ENCODE measurements around the gene STXBP6. TPM values are rescaled to one million over a fixed set of nuclear protein-coding genes. Genes with fewer than 3 reads are reported as not detected.

Gene STXBP6
- total RNA-seq, 2 donors from 2014 or later, result 11.0 to 23.9 TPM

- intact Hi-C loops (cut with DNase I), result no loop called here
- ATAC-seq, result no peak
- DNase-seq, result no peak
Observed at GRCh38 chr14:24831677-24832076, 218.3 kb downstream of the STXBP6 start.

DNA sequence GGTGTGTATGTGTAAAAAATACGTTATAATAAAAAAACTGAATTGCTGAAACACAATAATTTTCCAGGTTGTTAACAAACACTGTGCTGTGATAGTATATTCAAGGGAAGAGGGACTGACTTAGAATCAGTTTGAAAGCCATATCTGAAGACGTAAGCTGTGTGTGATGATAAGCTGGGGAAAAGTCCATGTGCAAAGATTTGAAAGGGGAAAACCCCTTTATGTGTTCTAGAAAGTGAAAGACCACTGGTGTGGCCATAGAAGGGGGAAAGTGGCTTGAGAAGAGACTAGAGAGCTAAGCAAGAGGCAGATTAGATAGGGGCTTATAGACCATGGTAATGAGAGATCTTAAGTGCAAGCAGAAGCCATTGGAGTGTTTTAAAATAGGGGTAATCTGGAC is 220.1 kb downstream of the STXBP6 start:
- DNase-seq (no peak), ATAC-seq (no peak)
- intact Hi-C loops (cut with DNase I), result no loop called here

GRCh38 chr14:24828486-24828885 is 221.5 kb downstream of the STXBP6 start:
- DNase-seq (no peak), ATAC-seq (no peak)
- intact Hi-C loops (cut with DNase I), result no loop called here

DNA sequence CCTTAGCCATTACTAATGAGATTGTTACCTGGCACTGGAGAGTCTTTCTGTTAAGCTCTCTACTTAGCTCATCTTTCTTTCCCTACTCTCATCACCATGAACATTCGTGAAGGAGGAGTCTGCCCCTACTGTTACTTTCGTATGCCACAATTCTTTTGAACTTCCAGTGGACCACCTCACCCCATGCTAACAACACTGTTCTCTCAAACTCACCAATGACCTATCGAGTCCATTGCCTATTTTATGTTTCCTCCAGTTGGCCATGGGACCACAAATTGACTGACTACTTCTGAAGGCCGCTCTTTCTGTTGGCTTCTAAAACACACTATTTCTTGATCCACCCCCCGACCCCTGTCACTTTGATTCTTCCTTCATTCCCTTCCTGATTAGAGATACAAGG is 223.6 kb downstream of the STXBP6 start:
- ATAC-seq (no peak), DNase-seq (no peak)
- intact Hi-C loops (cut with DNase I), result no loop called here

- intact Hi-C loops (cut with DNase I), result no loop called here
- no peak for ATAC-seq
- DNase-seq, result no peak
Observed at GRCh38 chr14:24820616-24821015, 229.3 kb downstream of the STXBP6 start.

DNA sequence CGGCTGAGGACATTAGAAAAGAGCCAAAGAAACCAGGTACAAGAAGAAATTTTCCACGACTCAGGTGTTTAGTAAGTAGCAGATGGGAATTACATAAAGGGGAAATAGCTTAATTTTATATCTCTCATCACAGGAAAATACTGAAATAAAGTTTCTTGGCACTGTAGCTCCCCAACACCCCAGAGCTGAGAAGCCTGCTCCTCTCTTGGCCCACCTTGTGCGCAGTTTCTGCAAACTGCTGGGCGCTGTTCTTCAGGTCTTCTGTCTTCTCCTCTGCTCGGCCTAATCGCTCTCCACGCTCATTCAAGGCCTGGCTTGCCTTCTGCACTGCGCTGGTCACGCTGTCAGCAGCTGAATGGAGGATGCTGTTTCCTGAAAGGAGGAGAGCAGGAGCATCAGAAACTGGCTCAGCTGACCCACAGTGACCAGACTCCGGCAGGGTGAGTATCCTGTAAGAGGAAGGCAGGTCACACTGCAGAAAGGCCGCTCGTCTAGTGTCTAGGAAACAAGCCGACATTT is 231.1 kb downstream of the STXBP6 start:
- DNase-seq, result no peak
- no peak for ATAC-seq
- intact Hi-C loops (cut with DNase I), result loop anchor here (5.0 to 10.0 kb wide), 3 partner anchors 116 to 296 kb away; no protein-coding TSS in a partner anchor

DNA sequence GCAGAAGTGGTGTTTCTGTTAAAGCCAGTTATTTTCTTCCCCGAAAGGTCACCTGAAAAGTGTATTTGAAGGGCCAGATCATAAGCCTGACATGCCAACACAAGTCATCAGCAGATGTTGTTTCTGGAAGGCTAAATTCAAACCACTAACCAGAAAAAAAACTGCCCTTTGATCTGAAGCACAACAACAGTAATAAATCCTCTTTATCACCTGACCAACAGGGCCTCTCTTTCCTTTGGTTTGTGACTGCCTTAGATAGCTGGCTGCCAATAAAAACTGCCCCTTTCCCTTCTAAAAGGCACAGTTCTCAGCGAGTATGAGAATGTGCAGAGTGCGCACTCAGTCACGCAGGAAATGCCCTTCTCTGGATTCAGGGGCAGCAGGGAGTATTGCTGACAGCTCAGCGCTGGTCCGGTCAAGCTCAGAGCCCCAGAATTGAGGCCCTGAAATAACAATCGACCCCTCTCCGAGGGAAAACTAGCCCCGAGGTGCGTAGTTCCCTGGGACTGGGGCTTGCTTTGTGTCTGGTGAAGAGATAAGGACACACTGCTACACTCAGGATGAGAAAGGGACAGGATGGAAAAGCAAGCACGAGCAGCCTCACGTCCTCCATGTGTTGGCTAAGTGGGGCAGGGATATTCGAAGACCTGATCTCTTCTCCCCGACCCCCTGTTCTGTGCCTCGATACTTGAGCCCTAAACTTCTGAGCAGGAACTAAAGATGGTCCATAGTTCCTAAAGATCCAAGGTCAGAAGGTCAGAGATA is 231.7 kb downstream of the STXBP6 start:
- ATAC-seq (peak; percentile 21 to 52), DNase-seq (no peak)
- intact Hi-C loops (cut with DNase I), result loop anchor here (5.0 to 10.0 kb wide), 3 partner anchors 117 to 297 kb away; no protein-coding TSS in a partner anchor

GRCh38 chr14:24817212-24818057 is 232.5 kb downstream of the STXBP6 start:
- DNase-seq (no peak), ATAC-seq (peak; percentile 38 to 46)
- intact Hi-C loops (cut with DNase I), result loop anchor here (5.0 to 10.0 kb wide), 3 partner anchors 117 to 297 kb away; no protein-coding TSS in a partner anchor

DNA sequence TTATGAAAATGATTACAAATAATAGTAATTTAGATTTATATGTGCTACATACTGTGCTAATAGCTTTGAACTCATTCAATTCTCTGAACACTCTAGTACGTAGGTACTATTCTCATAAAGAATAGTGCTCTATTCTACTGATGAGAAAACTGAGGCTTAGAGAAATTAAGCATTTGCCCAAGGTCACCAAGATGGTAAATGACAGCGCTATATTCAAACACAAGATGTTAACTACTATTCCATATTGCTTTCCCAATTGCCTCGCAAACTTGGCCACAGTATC is 233.1 kb downstream of the STXBP6 start:
- ATAC-seq, result no peak
- intact Hi-C loops (cut with DNase I), result loop anchor here (5.0 to 10.0 kb wide), 3 partner anchors 118 to 298 kb away; no protein-coding TSS in a partner anchor
- DNase-seq, result no peak

- intact Hi-C loops (cut with DNase I), result loop anchor here (5.0 to 10.0 kb wide), 3 partner anchors 119 to 299 kb away; no protein-coding TSS in a partner anchor
- DNase-seq, result peak; percentile 33
- ATAC-seq, result peak; percentile 86 to 91
Observed at GRCh38 chr14:24816011-24816928, 233.7 kb downstream of the STXBP6 start.

DNA sequence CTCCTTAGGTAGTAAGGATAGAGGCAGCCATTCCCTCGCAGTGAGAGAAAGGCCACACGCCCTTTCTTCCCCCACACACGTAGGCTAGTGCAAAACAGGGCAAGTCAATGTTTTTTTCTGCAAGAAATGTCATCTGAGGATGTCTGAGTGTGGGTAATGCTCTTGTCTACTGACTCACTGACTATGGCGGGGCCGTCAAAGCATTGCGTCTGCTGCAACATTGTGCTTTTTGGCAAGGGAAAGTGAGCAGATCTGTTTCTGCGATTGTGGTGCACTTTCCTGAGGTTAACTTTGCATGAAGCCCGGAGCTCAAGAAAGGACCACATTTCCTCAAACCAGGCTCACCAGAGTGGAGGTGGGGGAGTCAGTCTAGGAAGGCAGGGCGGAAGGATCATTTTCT is 234.4 kb downstream of the STXBP6 start:
- no peak for DNase-seq
- no peak for ATAC-seq
- intact Hi-C loops (cut with DNase I), result loop anchor here (5.0 to 10.0 kb wide), 3 partner anchors 119 to 299 kb away; no protein-coding TSS in a partner anchor

GRCh38 chr14:24814944-24815343 is 235.0 kb downstream of the STXBP6 start:
- intact Hi-C loops (cut with DNase I), result loop anchor here (5.0 to 10.0 kb wide), 3 partner anchors 120 to 300 kb away; no protein-coding TSS in a partner anchor
- DNase-seq (no peak), ATAC-seq (no peak)

DNA sequence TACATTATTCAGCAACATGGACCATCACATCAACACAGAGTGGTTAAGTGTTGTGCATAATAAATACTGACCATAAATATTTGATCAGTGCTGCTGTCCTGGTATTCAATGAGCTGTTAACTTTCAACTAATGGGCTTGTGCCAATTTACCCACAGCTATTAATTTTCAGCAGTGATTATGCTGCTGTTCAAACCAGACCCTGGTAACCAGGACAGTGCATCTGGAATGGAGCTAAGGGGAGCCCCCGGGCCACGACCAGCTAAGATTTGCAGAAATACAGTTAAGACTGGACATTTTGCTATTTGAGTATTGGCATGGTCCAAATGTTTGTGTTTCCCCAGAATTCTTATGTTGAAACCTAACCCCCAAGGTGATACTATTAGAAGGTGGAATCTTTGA is 235.6 kb downstream of the STXBP6 start:
- DNase-seq, result no peak
- no peak for ATAC-seq
- intact Hi-C loops (cut with DNase I), result loop anchor here in 1 of 2 donors (10.0 kb wide), 2 partner anchors 120 to 300 kb away; no protein-coding TSS in a partner anchor

DNA sequence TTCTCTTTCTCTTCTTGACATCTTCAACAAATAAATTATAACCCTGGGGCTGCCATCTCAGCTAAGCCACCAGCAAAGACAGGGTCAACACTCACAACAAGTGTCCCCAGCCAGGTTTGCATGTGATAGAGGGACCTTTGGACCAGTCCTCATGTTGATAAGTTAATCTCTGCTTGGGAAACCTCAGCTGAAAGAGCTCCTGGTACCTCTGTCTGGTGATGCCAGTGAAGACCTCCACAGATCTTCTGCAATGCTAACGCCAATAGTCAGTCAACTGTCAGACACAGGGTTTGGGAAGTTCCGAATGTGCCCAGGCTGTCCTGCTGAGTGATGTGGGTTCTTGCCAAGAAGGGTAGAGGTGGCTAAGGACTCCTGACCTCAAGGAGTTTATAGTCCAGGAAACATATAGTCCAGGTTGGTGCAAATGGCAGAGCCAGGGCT is 236.1 kb downstream of the STXBP6 start:
- intact Hi-C loops (cut with DNase I), result loop anchor here in 1 of 2 donors (10.0 kb wide), 2 partner anchors 121 to 301 kb away; no protein-coding TSS in a partner anchor
- DNase-seq (no peak), ATAC-seq (no peak)

DNA sequence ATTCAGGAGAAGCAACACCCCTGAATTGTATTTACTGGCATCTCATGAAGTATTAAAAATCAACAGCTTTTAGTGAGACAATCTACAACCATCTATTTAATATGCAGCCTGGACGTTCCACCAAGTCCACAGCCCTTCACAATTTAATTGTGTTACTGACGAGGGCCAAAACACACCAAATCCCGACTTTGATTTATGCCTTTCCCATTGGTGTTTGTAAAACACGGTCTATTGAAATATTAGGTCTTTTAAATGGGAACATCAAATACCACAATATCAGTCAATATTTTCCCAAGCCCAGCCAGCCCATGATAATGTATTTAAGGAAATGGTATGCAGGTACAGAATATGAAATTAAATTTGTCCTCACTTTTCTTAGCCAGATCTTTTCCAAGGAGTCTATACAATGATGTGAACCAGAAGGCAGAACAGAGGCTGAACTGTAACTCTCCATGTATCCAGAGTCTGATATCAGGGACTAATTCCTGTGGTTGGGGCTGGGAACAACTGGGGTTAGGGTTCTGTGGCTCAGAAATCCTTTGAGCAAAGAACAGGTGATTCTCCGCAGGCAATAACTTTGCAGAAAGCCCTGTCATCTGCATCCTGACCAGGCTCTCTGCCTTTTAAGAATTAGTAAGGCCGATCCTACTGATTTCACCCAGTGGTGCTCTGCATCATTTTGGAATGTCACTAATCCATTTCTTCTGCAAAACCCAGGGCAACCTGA is 236.7 kb downstream of the STXBP6 start:
- intact Hi-C loops (cut with DNase I), result loop anchor here in 1 of 2 donors (10.0 kb wide), 2 partner anchors 122 to 302 kb away; no protein-coding TSS in a partner anchor
- no peak for DNase-seq
- no peak for ATAC-seq

GRCh38 chr14:24809135-24809534 is 240.8 kb downstream of the STXBP6 start:
- DNase-seq, result no peak
- intact Hi-C loops (cut with DNase I), result loop anchor here in 1 of 2 donors (5.0 kb wide), 2 partner anchors 323 to 343 kb away; no protein-coding TSS in a partner anchor
- ATAC-seq, result no peak

- DNase-seq (no peak), ATAC-seq (no peak)
- intact Hi-C loops (cut with DNase I), result loop anchor here in 1 of 2 donors (5.0 kb wide), 2 partner anchors 324 to 344 kb away; no protein-coding TSS in a partner anchor
Observed at GRCh38 chr14:24808412-24808811, 241.5 kb downstream of the STXBP6 start.
